ENCODE measurements around the gene SPNS2. TPM values are rescaled to one million over a fixed set of nuclear protein-coding genes. Genes with fewer than 3 reads are reported as not detected.
"Not testable (repeated sequence)": the region's sequence is repeated elsewhere in the genome, so short reads cannot be mapped to it uniquely, and the experiment has no call there.

SPNS2 gene
- total RNA-seq, 1 donor from 2014 or later = 45.6 TPM

GRCh38 chr17:4565209-4566141 lies 66.8 kb downstream of the SPNS2 start:
- peak; percentile 64 to 82 for DNase-seq (ENCODE audit: low read depth in 2 of 2)

DNA sequence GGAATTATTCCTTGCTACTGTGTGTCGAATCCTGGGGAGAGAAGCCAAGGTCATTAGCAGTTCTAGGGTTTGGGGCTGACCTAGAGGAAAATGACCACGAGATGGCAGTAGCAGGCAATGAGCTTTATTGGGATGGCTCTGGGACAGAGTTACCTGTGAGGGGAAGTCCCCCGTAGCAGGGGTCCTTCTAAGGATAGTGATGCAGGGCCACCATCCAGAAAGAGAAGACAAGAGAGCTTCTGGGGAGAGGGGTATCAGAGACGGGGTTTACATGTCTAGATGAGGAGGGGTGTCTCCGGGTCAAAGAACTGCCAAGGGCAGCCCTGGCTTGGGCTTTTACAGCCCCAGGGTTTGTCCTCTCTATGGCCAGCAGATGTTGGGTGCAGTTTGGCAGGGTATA lies 68.1 kb downstream of the SPNS2 start:
- DNase-seq (ENCODE audit: low read depth in 2 of 2) = peak; percentile 39 to 53

GRCh38 chr17:4569591-4569990 lies 70.9 kb downstream of the SPNS2 start:
- no peak for DNase-seq (ENCODE audit: low read depth in 2 of 2)

DNA sequence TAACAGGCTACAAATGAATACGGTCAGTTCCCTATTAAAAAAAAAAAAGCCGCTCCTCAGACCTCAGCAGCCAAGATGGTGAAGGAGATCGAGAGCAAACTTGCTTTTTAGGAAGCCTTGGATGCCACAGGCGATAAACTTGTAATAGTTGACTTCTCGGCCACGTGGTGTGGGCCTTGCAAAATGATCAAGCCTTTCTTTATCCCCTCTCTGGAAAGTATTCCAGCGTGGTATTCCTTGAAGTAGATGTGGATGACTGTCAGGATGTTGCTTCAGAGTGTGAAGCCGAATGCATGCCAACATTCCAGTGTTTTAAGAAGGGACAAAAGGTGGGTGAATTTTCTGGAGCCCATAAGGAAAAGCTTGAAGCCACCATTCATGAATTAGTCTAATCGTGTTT lies 73.5 kb downstream of the SPNS2 start:
- no peak for DNase-seq (ENCODE audit: low read depth in 2 of 2)

- no peak for DNase-seq (ENCODE audit: low read depth in 2 of 2)
Measured at GRCh38 chr17:4573115-4573514, 74.4 kb downstream of the SPNS2 start.

DNA sequence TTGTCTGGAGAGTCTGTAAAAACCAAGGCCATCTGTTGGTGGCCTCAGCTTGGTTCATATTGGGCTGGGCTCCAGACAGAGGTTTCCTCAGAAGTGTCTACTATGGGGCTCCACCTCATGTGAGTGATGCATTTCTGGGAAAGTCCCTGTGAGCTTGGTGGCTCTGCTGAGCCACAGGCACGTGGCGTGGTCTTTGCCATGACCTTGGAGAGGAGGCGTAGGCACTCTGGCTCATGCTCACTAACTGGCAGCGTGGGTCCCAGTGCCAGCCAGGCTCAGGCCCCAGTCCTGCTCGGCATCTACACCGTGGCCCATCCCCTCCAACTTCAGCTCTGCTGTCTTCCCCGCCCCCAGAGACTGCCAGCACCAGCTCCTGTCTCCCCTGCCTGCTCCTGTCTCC lies 75.0 kb downstream of the SPNS2 start:
- no peak for DNase-seq (ENCODE audit: low read depth in 2 of 2)

DNA sequence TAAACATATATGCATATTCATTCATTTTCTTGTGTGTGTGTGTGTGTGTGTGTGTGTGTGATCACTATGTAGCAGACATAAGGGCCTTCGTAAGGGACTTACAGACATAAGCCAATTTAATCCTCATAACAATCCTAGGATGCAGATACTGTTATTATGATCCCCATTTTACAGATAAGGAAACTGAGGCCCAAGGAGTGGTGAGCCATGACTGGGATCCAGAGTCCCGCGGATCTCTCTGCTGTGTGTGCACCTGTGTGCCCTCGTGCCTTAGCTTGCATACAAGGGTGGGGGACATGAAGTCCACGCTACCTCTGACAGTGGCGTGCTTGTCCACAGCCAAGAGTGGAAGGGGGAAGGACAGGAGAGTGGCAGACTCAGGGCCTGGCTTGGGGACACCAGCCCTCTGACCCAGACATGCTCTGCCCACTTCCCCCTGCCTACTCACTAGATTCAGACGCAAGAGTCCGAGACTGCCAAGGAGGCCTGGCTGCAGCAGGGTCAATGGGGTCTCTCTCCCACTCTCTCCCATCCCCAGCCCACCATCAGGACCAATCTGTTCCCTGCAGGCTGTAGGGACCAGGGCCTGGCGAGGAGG lies 75.9 kb downstream of the SPNS2 start:
- DNase-seq (ENCODE audit: low read depth in 2 of 2) = no peak

DNA sequence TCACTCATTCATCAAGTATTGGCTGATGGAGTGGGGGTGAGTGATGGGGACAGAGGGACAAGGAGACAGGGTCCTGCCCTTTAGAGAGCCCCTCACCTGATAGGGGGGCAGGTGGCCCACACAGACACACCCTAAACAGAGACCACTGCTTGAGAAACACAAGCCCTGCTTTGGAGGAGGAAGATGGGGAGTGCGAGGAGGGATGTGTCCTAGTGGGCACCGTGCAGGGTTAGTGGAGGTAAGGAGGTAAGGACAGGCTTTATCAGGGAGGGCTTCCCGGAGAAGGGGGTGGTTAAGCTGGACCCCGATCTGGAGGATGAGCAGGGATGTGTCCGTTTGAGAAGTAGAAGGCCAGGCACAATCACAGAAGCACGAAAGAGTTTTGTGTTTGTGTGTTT lies 77.5 kb downstream of the SPNS2 start:
- no peak for DNase-seq (ENCODE audit: low read depth in 2 of 2)

GRCh38 chr17:4576729-4577322 lies 78.1 kb downstream of the SPNS2 start:
- DNase-seq (ENCODE audit: low read depth in 2 of 2) = no peak

GRCh38 chr17:4577386-4577993 lies 78.8 kb downstream of the SPNS2 start:
- DNase-seq (ENCODE audit: low read depth in 2 of 2) = no peak

DNA sequence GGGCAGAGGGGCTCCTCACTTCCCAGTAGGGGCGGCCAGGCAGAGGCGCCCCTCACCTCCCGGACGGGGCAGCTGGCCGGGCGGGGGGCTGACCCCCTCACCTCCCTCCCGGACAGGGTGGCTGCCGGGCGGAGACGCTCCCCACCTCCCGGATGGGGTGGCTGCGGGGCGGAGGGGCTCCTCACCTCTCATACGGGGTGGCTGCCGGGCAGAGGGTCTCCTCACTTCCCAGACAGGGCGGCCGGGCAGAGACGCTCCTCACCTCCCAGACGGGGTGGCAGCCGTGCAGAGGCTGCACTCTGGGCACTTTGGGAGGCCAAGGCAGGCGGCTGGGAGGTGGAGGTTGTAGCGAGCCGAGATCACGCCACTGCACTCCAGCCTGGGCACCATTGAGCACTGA lies 79.7 kb downstream of the SPNS2 start:
- not testable (repeated sequence) for DNase-seq (ENCODE audit: low read depth in 2 of 2)

DNA sequence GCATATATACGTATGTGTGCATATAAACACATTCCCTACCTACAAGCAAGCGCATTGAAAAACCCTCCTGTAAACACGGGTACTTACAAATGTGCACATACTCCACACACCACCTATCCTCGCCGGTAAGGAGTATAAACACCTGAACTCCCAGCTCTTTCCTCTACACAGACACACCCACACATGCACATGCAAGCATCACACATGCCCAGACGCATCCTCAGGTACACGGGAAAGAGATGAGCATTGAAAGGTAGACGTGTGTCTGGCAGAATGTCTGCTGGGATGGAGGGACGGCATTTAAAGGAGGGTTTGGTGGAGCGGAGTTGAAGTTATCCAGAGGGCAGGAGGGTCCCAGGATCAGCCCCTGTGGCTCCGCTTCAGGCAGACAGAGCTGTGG lies 81.0 kb downstream of the SPNS2 start:
- no peak for DNase-seq (ENCODE audit: low read depth in 2 of 2)

GRCh38 chr17:4580291-4580690 lies 81.6 kb downstream of the SPNS2 start:
- DNase-seq (ENCODE audit: low read depth in 2 of 2) = no peak

- DNase-seq (ENCODE audit: low read depth in 2 of 2) = no peak
Measured at GRCh38 chr17:4582101-4582501, 83.4 kb downstream of the SPNS2 start.

- DNase-seq (ENCODE audit: low read depth in 2 of 2) = no peak
Measured at GRCh38 chr17:4582691-4583090, 84.0 kb downstream of the SPNS2 start.

DNA sequence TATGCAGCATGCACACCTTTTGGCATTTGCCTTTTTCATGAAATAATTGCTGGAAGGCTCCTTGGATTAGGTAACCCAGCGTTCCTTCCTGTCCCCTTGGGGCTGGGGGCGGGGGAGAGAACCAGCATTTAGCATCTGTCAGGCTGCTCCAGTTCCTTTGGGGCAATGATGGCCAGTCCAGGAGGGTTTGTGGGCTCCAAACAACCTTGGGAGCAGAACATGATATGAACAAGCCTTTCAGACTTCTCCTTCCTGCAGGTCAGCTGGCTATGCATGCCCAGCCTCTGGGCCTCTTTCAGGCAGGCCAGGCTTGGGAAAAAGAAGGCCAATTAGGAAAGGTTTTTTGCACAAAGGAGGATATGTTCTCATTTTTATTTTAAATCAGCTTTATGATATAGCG lies 84.5 kb downstream of the SPNS2 start:
- DNase-seq (ENCODE audit: low read depth in 2 of 2) = no peak

DNA sequence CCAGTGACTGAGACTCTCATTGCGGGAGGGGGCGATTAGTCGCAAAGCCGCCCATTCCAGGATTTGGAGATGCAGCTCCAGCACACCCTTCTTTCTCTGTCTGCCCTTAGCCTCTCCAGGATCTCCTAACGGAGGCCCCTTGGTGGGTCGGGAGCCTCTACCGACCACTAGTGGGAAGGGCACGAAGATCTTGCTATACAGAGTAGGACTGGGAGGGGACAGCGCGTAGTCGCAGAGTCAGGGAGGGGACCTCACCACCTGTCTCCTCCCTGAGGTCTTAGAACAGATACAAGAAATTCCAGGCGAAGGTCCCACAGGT lies 85.1 kb downstream of the SPNS2 start:
- DNase-seq (ENCODE audit: low read depth in 2 of 2) = peak in 1 of 2 donors; percentile 18

DNA sequence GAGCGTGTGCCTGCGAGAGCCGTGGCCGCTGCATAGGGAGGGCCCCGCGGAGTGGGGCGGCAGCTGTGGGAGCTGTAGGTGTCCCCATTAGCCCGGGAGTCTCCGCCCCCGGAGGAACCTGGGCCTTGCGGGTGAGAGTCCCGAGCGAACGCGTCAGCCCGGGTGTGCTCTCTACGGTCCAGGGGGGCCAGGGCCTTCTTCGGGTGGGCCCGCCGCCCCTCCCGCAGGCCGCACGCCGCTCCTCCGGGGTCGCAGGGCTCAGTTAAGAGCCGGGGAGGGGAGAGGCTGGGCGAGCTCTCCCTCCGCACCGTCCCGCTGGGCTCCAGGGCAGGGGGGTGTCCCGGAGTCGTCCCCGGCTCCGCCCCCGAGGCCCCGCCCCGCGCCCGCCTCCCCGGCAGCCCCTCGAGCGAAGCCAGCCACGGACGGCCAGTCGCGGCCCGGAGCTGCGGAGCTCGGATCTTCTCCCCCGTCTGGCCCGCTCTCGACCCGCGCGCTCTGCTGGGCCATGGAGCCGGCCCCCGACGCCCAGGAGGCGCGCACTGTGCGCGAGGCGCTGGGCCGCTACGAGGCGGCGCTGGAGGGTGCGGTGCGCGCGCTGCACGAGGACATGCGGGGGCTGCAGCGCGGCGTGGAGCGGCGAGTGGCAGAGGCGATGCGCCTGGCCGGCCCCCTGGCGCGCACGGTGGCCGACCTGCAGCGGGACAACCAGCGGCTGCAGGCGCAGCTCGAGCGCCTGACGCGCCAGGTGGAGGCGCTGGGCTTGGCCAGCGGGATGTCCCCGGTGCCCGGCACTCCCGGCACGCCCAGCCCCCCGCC lies 85.6 kb downstream of the SPNS2 start, which contains the start of gene SMTNL2:
SMTNL2 (plus strand) TSS at position 429 of the 816 bp plus-strand sequence; CDS start at position 506, 77 bp downstream.
- DNase-seq (ENCODE audit: low read depth in 2 of 2) = peak in 1 of 2 donors; percentile 7

- no peak for DNase-seq (ENCODE audit: low read depth in 2 of 2)
Measured at GRCh38 chr17:4584917-4585637, 86.4 kb downstream of the SPNS2 start.

DNA sequence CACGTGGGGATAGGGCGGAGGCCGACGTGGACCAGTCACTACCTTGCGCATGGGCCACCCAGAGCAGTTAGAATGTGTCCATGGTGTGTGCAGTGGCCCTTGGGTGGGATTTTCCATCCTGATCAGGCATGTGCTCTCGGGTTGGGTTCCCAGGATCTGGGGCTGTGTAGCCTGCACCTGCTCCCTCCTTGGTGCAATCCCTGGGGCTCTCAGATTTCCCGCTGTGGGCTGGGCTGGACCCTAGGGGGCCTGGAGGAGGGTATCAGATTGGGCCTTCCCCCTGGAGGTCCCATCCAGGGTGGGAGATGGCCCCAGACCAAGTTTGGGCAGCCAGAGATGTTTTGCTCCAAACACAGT lies 86.9 kb downstream of the SPNS2 start:
- no peak for DNase-seq (ENCODE audit: low read depth in 2 of 2)

- DNase-seq (ENCODE audit: low read depth in 2 of 2) = no peak
Measured at GRCh38 chr17:4586043-4586442, 87.4 kb downstream of the SPNS2 start.
